GM23248 (cell line): Measurements from ENCODE around the gene MTUS2.

ENCODE experiments used
- EZH2 ChIP-seq: fragments of 200-600 bp; sonication (generic); IDR thresholded peaks from 2 replicates; pipeline ENCODE4 v1.6.1; 2018; ENCODE audit warnings: antibody characterized with exemption, mild to moderate bottlenecking; ENCODE audit not compliant: insufficient read depth, poor library complexity, severe bottlenecking
- EZH2phosphoT487 ChIP-seq: fragments of 200-600 bp; sonication (generic); IDR thresholded peaks from 2 replicates; pipeline ENCODE4 v1.6.1; 2018; ENCODE audit warnings: antibody characterized with exemption, moderate library complexity, mild to moderate bottlenecking, low read depth; ENCODE audit not compliant: insufficient read depth

GRCh38 chr13:28819735-28820098 is 422 bp upstream of the MTUS2 start:
- TF ChIP-seq EZH2 (no peak), EZH2phosphoT487 (no peak)
